ENCODE results near the gene PCNX2.

Gene PCNX2

DNA sequence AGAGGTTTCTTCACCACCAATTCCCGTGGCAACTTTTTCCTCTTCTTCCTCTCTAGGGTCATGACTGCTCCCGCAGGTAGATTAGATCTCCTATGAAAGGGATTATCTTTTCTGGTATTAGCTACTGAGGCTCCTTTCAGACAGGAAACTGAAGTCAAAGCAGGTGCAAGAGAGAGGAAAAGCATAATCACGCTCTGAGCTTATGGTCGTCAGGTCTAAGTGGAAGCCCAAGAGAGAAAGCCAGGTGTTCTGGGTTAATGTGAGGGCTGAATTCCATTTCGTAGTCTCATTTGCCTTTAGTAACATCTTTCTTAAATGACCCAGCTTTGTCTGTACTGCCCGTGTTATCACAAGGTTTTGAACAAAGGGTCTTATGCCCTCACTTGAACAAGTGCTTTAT is 23.7 kb upstream of the PCNX2 start:
- H3K4me3 ChIP-seq (ENCODE audit: low read depth, low read length): no peak overlapping the region
- DNase-seq (ENCODE audit: low read depth): no peak
- TF ChIP-seq, protein P1, sequence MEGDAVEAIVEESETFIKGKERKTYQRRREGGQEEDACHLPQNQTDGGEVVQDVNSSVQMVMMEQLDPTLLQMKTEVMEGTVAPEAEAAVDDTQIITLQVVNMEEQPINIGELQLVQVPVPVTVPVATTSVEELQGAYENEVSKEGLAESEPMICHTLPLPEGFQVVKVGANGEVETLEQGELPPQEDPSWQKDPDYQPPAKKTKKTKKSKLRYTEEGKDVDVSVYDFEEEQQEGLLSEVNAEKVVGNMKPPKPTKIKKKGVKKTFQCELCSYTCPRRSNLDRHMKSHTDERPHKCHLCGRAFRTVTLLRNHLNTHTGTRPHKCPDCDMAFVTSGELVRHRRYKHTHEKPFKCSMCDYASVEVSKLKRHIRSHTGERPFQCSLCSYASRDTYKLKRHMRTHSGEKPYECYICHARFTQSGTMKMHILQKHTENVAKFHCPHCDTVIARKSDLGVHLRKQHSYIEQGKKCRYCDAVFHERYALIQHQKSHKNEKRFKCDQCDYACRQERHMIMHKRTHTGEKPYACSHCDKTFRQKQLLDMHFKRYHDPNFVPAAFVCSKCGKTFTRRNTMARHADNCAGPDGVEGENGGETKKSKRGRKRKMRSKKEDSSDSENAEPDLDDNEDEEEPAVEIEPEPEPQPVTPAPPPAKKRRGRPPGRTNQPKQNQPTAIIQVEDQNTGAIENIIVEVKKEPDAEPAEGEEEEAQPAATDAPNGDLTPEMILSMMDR (IDR thresholded peaks at IDR 0.05; ENCODE audit: control insufficient read depth, extremely low read depth, insufficient read depth): no peak

DNA sequence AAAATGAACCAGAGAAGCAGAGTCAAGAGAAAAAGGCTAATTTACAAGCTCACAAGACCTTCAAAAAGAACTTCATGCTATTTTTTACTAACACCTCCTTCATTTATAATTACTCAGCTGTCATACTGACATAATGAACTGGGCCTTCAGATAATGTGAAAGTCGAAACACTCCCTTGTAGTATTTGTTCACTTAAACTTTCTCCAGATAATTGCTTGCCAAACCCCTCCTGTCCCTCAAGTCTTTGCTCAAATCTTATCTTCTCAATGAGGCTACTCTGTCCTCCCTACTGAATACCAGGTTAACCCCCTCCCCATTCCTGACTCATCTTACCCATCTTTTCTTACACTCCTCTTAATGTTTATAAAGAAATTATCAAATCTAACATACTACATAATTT is 20.9 kb upstream of the PCNX2 start:
- no peak for DNase-seq (ENCODE audit: low read depth)
- TF ChIP-seq, protein P1 (IDR thresholded peaks at IDR 0.05; ENCODE audit: control insufficient read depth, extremely low read depth, insufficient read depth): no peak
- no peak overlapping the region for H3K4me3 ChIP-seq (ENCODE audit: low read depth, low read length)

DNA sequence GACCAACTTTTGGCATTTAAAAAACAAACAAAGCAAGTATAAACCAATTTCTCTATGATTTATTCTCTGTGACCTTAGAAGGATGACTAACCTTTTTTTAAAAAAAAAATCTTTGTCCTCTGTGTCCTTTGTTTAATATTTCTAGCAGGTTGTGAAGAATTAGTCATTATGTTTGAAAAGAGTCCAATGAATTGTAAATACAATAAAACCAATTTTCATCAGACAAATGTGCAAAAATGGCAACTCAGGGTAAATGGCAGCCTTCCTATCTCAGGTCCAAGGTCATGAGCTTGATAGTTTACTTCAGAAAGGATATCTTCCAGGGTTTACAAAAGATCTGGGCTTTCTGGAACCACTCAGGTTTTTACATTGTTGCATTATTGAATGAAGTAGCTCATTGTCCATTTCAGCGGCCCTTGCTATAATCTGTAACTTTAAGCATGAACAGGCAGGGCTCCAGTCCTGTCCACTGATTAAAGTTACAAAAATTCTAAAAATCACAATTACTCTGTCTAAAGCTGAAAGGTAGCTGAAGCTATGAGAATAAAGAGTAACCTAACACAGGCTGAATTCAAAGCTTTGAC is 20.3 kb upstream of the PCNX2 start:
- no peak for DNase-seq (ENCODE audit: low read depth)
- no peak overlapping the region for H3K4me3 ChIP-seq (ENCODE audit: low read depth, low read length)
- TF ChIP-seq, protein P1 (IDR thresholded peaks at IDR 0.05; ENCODE audit: control insufficient read depth, extremely low read depth, insufficient read depth): no peak

DNA sequence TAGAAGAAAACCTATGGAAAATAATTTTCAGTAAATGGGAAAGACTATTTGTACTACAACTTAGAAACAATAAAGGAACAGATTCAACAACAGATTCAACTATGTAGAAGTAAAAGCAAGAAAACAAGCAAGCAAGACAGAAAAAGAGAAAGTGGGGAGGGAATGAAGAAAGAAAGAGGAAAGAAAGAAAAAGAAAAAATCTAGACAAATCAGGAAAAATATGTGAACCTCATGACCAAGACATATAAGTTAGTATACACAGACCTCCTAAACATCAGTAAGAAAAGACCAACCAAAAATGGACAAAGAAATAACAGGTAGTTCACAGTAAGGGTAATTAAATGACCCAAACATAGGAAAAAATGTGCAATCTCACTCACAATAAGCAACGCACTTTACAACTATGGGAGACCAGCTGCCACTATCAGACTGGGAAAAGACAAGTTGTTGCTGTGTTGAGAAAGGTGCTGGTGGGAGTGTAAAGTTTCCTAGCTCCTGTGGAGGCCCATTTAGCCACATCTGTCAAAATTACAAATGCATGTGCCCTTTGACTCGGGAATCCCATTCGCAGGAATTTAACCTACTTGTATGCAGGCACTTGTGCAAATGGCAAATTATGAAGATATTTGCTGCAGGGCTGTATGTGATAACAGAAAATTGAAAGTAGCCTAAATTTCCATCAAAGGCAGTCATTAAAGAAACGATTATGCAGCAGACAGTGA is 18.1 kb upstream of the PCNX2 start:
- DNase-seq (ENCODE audit: low read depth): no peak
- H3K4me3 ChIP-seq (ENCODE audit: low read depth, low read length): no peak overlapping the region
- TF ChIP-seq, protein P1 (IDR thresholded peaks at IDR 0.05; ENCODE audit: control insufficient read depth, extremely low read depth, insufficient read depth): no peak

DNA sequence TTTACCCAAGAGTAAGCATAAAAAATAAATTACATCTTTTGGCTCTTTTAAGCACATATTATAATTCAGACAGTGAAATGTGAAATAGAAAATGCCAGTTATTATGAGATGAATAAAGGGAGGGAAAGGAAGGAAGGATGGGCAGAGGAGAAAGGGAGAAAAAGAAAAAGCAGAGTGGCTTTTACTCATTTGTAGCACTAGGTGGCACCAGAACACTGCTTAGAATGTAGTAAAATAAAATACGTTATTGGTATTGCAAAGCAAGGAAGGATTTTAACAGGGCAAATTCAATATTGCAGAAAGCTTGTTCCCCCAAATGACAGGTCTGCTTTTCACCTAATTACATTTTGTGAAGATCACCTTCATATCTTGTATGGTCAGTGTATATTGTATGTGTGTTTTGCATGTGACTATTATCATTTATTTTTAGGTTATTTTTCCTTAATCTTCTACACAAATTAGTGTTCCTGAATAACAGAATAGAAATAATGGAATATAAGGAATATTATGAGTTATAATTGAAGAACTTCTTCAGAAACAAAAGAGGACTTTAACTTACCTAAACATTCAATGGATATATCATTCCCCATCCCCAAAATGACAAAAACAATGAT is 9.1 kb upstream of the PCNX2 start:
- peak; percentile 14 for DNase-seq (ENCODE audit: low read depth)
- TF ChIP-seq, protein P1 (IDR thresholded peaks at IDR 0.05; ENCODE audit: control insufficient read depth, extremely low read depth, insufficient read depth): peak; percentile 73
- H3K4me3 ChIP-seq (ENCODE audit: low read depth, low read length): no peak overlapping the region

DNA sequence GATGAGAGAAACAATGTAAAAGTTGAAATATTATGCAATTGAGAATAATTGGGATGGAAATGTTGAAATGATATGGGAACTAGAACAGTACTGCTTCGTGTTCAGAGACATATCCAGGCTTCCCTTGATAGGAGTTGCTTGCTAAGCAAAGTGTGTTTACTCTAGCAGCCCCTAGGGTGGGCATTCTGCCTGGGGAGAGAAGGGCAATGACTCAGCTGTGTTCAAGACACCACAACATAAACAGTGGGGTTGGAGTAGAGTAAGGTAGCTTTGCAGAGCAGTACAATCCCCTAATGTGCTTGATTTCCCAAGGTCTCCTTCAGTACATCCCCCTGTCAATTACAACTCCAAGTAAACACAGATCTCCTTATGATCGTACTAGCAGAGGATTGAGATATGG is 4.8 kb upstream of the PCNX2 start:
- H3K4me3 ChIP-seq (ENCODE audit: low read depth, low read length): no peak overlapping the region
- TF ChIP-seq, protein P1 (IDR thresholded peaks at IDR 0.05; ENCODE audit: control insufficient read depth, extremely low read depth, insufficient read depth): no peak
- no peak for DNase-seq (ENCODE audit: low read depth)
